ENCODE results near the gene SMOC2.

The SMOC2 gene

DNA sequence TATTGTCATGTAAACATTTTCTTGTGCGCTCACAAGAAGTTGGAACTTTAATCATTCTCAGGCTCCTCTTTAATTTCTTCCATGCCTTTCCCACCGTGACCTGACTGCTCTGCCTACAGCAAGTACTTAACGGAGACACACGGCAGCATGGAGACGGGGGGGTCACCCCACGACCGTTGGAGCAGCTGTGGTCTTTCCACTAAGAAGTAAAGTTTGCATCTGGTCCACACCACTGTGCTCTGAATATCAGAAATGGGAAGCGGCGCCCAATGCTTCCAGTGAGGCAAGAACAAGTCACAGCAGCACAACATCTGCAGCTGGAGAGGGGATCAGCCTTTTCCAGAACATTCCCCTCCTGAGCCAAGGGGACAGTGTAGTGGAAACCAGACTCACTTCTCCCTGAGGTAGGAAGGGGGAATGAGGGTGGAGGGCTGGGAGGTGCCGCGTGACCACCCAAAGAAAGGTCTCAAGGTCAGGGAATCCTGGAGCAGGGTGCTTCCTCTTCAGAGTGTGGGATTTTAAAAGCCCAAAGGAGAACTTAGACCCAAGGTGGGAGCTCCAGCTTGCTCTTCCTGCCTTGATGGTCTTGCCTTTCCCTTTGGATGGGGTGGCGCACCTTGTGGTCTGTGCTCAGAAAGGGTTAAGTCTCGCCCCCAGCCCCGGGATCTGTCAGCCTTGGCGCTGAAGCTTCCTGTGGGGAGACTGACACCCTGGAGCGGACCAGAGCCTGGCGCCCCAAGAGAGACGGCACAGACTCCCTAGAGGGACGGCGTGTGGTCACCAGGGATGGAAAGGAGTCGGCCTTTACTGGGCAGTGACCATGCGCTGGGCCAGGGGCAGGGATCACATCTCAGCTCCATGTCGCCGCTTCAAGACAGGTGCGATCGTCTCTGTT lies 25.6 kb upstream of the SMOC2 start:
- DNase-seq (ENCODE audit: low read depth) = no peak

DNA sequence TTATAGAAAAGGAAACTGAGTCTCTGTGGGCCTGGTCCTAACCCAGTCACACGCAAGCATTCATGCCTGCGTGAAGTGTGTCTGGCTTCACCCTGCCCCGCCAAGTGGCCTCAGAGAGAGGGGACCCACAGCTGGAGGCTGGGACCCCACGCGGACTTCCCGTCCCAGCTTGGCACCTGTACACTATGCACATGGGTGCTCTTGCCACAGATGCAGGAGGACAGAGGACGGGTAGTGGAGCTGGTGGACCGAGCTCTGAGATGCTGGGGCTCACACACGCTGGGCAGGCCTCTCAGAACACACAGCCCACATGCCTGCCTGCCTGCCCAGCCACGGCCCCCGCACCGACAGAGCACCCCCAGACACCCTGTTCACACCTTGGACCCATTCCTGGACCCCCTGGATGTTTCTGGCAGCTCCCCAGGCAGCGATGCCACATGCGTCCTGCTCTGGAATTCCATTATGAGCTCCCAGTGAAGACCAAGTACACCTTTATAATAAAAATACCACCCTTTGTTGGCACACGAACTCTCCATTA lies 24.9 kb upstream of the SMOC2 start:
- DNase-seq (ENCODE audit: low read depth) = no peak

DNA sequence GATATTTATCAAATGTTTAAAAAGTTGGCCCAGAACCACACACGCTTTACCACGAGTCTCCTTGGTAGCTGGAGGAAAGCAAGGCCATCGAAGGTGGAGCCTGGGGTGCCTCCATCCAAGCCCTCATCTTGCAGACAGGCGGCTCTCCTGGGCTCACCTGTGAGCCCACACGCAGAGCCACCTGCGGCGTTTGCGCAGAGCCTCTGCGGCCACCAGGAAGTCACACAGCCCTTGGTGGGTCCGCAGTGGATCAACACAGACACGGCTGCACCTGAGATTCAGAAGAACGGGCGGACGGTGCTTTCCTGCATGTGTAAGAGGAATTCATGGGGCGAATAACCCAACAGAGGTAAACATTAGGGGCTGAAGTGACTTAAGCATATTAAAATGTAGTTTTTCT lies 24.5 kb upstream of the SMOC2 start:
- no peak for DNase-seq (ENCODE audit: low read depth)

DNA sequence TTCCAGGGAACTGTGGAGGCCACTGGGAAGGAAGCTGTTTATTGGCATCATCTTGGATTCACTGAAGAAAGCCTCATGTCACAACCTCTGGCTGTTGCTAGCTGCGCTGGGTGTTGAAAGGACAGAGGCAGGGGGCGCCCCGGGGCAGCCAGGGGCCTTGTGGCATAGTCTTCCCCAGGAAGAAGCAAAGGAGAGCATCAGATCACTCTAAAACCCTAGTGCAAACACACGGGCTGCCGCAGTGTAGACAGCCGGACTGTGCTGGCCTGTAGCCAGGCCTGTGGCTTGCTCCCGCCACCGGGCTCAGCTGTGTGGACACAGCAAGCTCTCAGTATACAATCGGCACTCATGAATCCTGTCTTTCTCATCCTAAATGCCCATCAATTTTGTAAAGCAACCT lies 23.8 kb upstream of the SMOC2 start:
- no peak for DNase-seq (ENCODE audit: low read depth)

DNA sequence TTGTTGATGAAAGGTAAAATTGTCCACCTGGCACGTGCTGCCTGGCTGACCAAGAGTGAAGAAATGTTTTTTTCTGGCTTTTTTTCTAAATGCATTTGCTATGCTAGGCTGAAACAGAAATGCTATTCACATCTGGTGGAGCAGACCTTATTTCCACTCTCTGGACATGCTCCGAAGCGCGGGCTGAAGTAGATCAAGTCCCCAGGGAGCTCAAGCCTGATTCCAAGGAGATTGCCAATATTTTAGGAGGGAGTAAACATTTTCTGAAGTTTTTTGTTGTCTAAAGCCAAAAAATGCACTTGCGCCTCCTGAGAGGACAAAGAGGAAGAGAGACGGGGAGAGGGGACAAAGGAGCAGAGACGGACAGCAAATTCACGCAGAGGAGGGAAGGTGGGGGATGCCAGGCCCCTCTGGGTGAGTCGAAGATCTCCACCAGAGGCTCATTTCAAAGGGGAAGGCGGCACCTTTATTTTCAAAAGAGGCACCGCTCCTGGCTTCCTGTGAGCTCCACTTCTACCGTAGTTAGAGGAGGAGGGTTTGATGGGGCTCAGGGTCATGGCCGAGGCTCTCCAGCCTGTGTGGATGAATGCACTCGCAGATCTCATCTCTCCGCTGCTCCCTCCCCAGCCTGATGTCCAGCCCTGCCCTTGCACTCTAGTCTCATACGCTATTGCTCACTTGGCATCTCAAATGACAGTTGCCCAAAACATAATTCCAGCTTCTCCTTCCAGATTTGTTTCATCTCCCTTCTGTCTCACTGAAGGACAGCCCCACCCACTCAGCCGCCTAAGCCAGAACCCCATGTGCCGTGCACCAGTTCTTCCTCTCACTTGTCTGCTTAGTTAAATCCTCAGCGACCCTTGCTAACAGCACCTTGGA lies 23.1 kb upstream of the SMOC2 start:
- no peak for DNase-seq (ENCODE audit: low read depth)

DNA sequence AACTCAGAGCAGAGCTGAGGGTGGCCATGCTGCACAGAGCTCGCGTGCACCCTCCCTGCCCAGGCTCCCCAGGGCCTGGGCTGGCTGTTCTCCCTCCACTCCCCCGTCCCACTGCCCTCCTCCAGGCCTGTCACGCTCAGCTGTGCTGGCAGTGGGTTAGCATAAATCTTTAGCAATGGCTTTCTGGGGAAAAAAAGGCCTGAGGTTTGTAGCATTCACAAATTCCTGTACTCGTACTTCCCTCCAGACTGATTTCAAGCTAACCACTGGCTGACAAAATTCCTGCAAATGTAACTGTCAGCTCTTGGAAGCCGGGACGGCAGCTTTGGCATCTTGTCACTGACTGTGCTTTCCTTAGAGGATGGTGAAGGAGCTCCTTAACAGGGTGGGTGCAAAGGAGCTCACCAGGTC lies 22.3 kb upstream of the SMOC2 start:
- no peak for DNase-seq (ENCODE audit: low read depth)

DNA sequence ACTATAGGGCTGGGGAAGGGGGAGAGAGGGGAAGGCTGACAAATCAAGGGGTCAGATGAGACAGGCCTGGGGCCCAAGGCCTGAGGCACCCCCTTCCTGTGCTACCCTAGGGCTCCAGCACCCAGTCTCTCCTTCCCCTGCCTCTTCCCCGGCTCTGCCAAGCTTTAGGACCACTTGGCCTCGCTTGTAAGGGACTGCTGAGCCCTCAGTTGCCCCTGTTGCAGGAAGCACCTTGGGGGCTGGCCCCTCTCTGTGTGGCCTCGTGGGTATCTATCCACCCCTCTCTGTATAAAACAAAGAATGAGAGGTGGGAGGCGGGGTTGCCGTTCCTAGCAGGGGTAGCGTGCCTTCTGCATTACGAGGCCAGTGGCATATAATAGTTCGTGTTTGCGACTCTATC lies 21.4 kb upstream of the SMOC2 start:
- DNase-seq (ENCODE audit: low read depth) = no peak

DNA sequence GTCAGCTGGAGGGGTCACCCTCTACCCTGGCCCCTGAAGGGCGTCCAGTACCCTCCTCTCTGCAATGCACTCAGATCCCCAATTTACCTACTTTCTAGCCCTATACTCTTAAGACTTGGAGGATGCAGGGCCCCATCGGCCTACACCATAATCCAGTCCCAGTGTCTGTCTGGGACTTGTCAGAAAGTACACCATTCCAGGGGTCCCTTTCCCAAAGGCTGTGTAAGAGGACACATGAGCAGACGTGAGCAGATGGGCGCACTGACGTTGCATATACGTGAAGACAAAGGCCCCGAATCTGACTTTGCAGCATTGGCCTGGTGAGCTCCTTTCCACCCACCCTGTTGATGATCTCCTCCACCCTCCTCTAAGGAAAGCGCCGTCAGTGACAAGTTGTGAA lies 20.9 kb upstream of the SMOC2 start:
- DNase-seq (ENCODE audit: low read depth) = no peak

DNA sequence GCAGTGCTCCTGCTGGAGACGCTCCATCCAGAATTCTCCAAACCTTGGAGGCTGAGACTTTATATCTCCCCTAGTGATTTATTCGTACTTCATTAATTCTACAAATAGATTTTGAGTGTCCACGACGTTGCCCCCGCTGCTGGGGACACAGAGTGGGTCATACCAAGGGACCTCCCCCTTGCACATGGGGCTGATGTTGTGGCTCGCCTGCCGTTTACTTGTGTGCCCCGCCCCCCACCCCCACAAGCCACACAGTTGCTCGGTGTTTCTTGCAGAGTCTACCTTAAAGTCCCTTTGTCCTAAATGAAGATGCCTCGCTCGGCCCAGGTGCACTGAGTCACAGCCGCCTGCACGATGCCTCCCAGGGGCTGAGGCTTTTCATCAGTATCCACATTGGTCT lies 20.3 kb upstream of the SMOC2 start:
- DNase-seq (ENCODE audit: low read depth) = no peak

DNA sequence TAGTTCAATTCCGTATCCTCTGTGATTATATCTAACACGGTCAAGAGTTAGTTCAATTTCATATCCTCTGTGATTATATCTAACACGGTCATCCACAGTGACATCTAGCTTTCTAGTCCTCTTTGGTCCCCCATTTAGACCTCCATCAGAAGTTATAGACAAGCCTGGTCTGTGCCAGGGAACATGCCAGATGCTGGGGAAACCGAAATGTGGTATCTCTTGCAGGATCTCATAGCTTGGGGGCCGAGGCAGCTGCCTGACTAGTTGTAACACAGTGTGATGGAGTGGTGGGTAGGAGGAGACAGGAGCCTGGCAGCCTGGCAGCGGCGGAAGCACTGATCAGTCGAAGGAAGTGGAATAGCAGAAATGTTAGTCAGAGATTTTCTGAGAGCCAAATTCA lies 13.8 kb upstream of the SMOC2 start:
- DNase-seq (ENCODE audit: low read depth) = no peak

DNA sequence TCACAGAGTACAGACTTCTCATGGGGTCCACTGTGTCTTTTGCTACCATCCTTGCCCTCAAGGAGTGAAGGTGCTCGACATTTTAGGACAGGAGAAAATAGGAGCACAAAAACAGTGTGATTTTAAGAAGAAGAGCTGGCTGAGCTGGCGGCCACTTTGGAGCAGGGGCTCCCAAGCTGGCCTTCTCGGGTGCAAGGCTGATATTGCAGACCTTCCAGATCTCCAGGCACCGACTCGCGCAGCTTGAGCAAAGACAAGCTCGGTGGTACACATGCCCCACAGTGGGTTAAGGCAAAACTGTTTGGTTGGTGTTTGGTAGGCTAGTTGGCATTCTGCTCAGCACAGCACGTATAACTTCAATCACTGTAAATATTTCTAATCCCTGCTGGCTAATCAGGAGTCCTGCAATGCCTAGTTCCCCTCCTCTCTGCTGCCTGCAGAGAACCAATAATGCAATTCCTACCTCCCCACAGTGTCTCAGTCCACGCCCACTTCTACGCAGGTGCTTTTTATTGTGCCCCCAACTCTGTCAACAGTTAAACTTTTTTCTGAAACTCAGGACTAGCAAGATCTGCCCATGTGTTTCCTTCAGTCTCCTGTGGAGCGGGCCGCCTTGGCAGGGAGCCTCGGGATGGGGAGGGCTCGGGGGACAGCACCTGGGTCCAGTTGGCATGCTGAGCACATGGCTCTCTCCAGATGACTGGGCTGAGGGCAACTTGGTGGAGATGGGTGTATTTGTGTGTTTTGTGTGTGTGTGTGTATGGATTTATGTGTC lies 12.7 kb upstream of the SMOC2 start:
- DNase-seq (ENCODE audit: low read depth) = no peak

DNA sequence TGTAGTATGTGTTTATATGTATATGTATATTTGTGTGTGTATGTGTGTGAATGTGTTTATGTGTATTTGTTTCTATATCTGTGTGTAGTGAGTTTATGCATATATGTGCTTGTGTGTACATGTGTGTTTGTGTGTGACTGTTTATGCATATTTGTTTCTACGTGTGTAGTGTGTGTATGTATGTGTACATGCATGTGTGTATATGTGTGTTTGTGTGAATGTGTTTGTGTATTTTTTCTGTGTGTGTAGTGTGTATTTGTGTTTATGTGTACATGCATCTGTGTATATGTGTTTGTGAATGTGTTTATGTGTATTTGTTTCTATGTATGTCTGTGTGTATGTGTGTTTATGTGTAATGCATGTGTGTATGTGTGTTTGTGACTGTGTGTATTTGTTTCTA lies 12.1 kb upstream of the SMOC2 start:
- no peak for DNase-seq (ENCODE audit: low read depth)

DNA sequence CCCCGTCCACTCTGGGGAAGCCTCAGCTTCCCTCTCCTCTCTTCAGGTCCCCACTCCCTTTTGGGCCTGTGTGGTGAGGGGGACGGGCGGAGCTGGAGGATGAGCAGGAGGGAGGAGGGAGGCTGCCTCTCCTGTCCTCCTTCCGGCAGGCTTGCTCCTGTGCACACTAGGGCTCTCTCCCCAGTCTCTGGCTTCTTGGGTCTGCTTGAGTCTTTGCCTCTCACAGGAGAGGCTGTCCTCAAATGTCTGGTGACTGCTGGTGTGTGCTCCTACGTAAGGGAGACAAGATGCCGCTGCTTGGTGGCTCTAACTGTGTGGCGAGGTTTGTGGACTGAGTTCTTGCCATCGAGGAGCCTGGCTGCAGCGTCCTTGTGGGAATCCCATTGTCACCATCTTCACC lies 8.8 kb upstream of the SMOC2 start:
- no peak for DNase-seq (ENCODE audit: low read depth)

DNA sequence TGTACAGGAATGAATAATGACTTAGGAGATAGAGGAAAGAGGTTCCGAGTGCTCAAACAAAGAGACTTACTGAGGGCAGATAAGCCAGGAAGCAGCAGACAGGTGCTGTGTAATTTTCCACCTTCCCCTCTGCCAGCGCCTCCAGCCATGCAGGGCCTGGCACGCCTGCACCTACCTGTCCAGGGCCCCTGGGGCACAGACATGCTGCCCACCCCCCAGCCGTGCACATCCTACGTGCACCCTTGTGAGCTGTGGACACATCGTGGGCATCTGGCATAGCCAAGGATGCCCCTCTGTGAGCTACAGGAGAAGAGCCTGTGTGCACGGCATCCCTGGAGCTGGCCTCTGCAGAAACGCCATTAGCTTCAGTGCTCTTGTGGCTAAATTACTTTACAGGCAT lies 7.1 kb upstream of the SMOC2 start:
- DNase-seq (ENCODE audit: low read depth) = no peak

DNA sequence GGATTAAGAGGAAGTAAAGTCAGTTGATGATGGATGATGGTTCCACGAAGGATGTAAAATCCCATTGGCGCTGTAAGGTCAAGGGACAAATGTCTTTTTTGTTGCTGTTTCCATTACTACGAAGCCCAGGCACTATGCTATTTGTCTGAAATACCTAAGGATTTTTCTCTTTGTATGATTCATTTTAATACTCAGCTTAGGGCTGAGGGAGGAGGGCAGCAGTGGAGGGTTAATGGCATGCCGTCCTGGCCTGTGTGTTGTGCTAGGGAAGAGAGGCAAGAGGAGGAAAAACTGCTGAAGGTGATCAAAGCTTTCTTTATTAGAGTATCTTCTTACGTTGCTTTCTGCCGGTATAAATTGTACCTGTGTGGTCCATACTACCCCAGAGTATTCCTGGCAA lies 6.5 kb upstream of the SMOC2 start:
- no peak for DNase-seq (ENCODE audit: low read depth)

DNA sequence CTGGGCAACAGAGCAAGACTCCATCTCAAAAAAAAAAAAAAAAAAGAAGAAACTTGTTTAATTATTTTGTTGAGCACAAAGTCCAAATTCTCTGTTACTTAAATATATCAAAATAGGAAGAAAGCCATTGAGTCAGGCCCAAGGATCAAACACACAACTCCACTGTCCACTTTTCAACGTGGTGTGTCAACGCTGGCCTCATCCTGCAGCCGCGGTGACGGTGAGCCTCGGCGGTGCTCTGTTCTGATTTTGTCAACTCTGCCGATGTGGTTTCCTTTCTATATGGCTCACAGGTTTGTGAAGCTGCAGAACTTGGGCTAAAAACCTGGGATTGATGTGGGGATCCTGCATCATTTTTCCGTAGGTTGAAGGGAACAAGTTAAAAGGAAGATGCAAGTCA lies 3.2 kb upstream of the SMOC2 start:
- no peak for DNase-seq (ENCODE audit: low read depth)

DNA sequence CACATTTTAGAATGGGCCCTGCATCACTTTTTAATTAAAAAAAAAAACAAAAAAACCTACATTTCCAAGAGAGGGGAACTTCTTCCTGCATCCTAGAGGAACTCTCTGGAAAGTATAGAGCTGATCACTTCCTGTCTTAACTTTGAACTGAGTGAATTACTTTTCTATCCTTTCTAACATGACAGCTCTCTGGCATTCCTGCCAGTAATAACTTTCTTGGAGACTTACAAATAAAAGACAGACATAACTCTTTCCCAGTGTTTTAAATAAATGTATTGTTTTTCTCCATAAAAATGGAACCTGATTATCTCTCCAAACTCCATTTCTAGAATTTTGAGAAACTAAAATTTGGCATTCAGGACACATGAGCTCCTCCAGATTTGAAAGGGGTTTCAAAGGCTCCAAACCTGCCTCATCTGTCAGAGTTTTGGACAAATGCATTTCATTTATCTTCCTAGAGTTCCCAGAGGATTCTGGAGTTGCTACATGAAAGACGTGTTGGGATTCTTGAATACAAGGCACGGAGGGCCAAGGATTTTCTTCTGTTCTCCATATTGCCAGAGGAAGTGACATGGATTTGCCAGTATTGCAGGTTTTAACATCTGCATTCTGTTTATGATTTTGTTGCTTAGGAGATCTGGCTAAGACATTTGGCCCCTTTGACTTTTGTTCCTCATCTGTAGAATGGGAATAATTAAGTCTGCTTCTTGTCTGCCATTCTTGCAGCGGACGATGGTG lies 2.0 kb upstream of the SMOC2 start:
- no peak for DNase-seq (ENCODE audit: low read depth)

DNA sequence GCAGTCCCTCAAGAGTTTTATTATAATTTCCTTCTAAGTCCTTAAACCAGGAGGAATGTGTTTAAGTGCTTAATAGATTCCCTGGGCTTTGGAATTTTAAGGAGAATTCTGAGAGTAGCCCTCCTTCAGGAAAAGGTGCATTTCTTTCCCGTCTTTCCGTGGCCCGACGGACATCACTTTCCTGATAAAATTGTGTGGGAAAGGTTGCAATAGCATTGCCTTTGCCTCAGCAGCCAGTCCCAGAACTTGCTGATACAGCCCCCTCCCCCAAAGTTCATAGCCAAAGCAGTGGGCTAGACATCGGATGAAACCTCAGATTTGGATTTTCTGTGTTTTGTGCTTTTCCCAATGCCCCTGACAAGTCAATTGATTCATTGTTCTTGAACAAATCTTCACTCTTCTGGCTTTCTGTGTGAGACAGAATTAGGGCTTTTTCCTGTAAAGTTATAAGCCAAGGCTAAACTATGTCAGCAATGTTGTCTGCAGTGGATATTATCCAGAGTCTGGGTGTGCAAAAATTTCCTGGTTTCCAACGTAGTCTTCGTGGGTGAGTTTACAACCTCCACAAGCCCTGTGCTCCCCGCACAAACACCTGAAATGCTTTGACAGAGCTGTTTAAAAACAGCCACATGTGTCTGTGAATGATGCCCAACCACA lies 1.1 kb upstream of the SMOC2 start:
- no peak for DNase-seq (ENCODE audit: low read depth)

DNA sequence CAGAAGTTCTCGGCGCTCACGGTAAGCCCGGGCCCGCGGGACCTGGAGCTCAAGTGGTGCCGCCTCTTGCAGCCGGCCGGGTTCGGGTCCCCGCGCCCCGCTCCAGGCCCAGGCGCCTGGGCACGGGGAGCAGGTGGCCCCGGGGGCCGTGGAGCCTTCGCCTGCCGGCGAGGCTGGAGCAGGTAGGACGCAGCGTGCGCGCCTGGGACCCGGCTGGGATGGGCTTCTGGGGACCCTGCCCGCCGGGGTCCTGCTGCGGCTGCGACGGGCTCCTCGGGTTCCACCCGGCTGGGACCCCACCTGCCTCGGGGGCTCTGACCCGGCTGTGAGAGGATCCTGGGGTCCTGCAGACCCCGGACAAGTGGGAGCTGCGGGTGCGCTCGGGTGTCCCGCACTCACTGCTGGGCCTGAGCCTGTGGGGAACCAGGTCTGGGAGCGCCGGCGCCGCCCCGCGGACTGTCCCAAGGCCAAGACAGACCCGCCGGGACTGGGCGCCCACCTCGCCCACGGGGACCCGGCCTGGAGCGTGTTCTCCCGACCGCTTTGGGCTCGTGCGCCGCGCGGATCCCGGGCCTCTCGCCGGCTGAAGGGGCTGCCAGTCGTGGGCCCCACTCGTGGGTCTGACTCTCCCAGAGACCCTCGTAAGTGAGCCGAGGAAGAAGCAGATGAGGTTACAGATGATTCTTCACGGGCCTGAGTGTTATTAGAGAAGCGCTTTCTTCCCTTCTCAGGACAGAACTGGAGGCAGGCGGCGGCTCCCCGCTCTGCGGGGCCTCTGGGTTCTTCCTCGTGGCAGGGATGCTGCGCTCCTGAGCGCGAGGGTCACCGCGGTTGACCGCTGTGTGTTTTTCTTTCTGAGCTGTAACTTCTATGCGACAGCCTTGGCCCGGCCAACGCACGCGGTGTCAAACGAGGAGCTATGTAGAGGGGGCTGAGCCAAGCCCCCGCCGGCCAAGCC lies 729 bp downstream of the SMOC2 start:
- DNase-seq (ENCODE audit: low read depth) = no peak

DNA sequence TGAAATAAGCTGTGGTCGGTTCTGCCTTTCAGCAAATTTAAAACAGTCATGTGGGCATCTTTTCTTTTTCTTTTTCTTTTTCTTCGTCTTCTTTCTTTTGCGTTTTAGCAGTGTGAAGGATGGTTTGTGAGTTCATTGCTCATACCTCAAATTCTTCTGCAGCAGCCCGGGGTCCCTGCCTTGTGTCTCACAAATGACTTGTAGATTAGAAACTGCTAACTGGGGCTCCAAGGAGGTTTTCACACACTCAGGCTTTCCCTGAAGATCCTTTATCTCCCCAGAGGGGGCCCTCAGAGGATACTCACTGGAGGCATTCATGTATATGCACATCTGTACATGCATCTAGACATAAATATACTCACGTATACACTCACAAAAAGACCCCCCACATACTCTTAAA lies 1.7 kb downstream of the SMOC2 start:
- no peak for DNase-seq (ENCODE audit: low read depth)

All from stimulated activated CD8-positive, alpha-beta memory T cell treated with anti-CD3 and anti-CD28 coated beads, Interleukin-4, amount 100 ng/mL, for 24 hours (primary cell).